GM23248 (cell line): ENCODE measurements around the gene MTMR2. TPM values are rescaled to one million over a fixed set of nuclear protein-coding genes. Genes with fewer than 3 reads are reported as not detected.

Source experiments
- DNase-seq: peaks from one replicate; pipeline ENCODE4 v3.0.0-alpha.2; 2015
- H2AFZ ChIP-seq: fragments of 200-600 bp; sonication (generic); 2 replicates; pipeline ENCODE4 v1.6.1; 2016; ENCODE audit warnings: antibody characterized with exemption
- H3F3A ChIP-seq: fragments of 200-600 bp; sonication (generic); 2 replicates; pipeline ENCODE4 v1.6.1; 2016; ENCODE audit warnings: mild to moderate bottlenecking, antibody characterized with exemption, mixed run types; ENCODE audit not compliant: insufficient read depth
- H3K27ac ChIP-seq: fragments of 200-600 bp; sonication (generic); 2 replicates; pipeline ENCODE4 v1.5.1; 2016; ENCODE audit warnings: mild to moderate bottlenecking
- H3K27me3 ChIP-seq: fragments of 200-600 bp; sonication (generic); replicated peaks from 2 replicates; pipeline ENCODE4 v1.6.1; 2016; ENCODE audit warnings: mild to moderate bottlenecking; ENCODE audit not compliant: insufficient read depth
- H3K36me3 ChIP-seq: fragments of 200-600 bp; sonication (generic); 2 replicates; pipeline ENCODE4 v1.6.1; 2016; ENCODE audit warnings: low read depth, mild to moderate bottlenecking
- H3K4me1 ChIP-seq: fragments of 200-600 bp; sonication (generic); 2 replicates; pipeline ENCODE4 v1.6.1; 2016; ENCODE audit warnings: mild to moderate bottlenecking; ENCODE audit not compliant: insufficient read depth
- H3K4me2 ChIP-seq: fragments of 200-600 bp; sonication (generic); one replicate; pipeline ENCODE4 v1.6.1; 2016; ENCODE audit warnings: mild to moderate bottlenecking; ENCODE audit not compliant: unreplicated experiment
- H3K4me3 ChIP-seq: fragments of 200-600 bp; sonication (generic); 2 replicates; pipeline ENCODE4 v1.5.1; 2016; ENCODE audit warnings: mild to moderate bottlenecking
- H3K79me2 ChIP-seq: fragments of 200-600 bp; sonication (generic); 2 replicates; pipeline ENCODE4 v1.6.1; 2016; ENCODE audit warnings: mild to moderate bottlenecking; ENCODE audit not compliant: insufficient read depth
- H3K9ac ChIP-seq: fragments of 200-600 bp; sonication (generic); 2 replicates; pipeline ENCODE4 v1.6.1; 2016; ENCODE audit warnings: mild to moderate bottlenecking
- H3K9me2 ChIP-seq: fragments of 200-600 bp; sonication (generic); 2 replicates; pipeline ENCODE4 v1.6.1; 2016; ENCODE audit warnings: mixed run types, mild to moderate bottlenecking, moderate library complexity; ENCODE audit not compliant: insufficient read depth
- H3K9me3 ChIP-seq: fragments of 200-600 bp; sonication (generic); one replicate; pipeline ENCODE4 v1.6.1; 2017; ENCODE audit warnings: low read depth
- H4K20me1 ChIP-seq: fragments of 200-600 bp; sonication (generic); 2 replicates; pipeline ENCODE4 v1.6.0; 2016; ENCODE audit not compliant: insufficient read depth
- EZH2 ChIP-seq: fragments of 200-600 bp; sonication (generic); IDR thresholded peaks from 2 replicates; pipeline ENCODE4 v1.6.1; 2018; ENCODE audit warnings: antibody characterized with exemption, mild to moderate bottlenecking; ENCODE audit not compliant: insufficient read depth, poor library complexity, severe bottlenecking
- EZH2phosphoT487 ChIP-seq: fragments of 200-600 bp; sonication (generic); IDR thresholded peaks from 2 replicates; pipeline ENCODE4 v1.6.1; 2018; ENCODE audit warnings: antibody characterized with exemption, moderate library complexity, mild to moderate bottlenecking, low read depth; ENCODE audit not compliant: insufficient read depth
- WGBS, 2 experiments: methylation state at CpG; one replicate each; pipeline ENCODE4 v1.1.6; 2015 to 2017; ENCODE audit warnings: low lambda C conversion rate in 2 of 2, low coverage in 1 of 2; ENCODE audit errors: missing lambda C conversion rate in 2 of 2; 5-methylcytosine and 5-hydroxymethylcytosine counted together
- in situ Hi-C: fragments of 300-500 bp; cut with MboI; formaldehyde crosslinking; loops from 2 replicates; pipeline ENCODE4 v1.15.0; 2020
- polyA plus RNA-seq: library from polyadenylated mRNA; unstranded; fragments of >200 nt; fragmentation: Nextera tagmentation; extraction: Ambion mirVana; gene quantifications from 2 replicates; pipeline ENCODE4 v1.2.1, GENCODE V29; 2016
- total RNA-seq: library from RNA; depleted of rRNA; stranded (reverse); fragments of >200 nt; shearing (Covaris generic); gene quantifications from 2 replicates; pipeline ENCODE4 v1.2.3, GENCODE V29; 2014

MTMR2 gene
- total and polyA plus RNA-seq, 2 experiments from 2014 or later: 32.4 to 42.1 TPM

- Histone ChIP-seq H4K20me1 (no peaks in the 10 kb centered on the region), H3K27me3 (no peaks in the 10 kb centered on the region), H3K4me2 (no peak overlapping the region), H3K36me3 (no peaks in the 10 kb centered on the region), H2AFZ (no peak overlapping the region), H3K4me3 (no peak overlapping the region), H3K9me2 (no peaks in the 10 kb centered on the region), H3K9me3 (no peaks in the 10 kb centered on the region), H3F3A (no peaks in the 10 kb centered on the region), H3K4me1 (no peaks in the 10 kb centered on the region), H3K9ac (no peak overlapping the region), H3K27ac (no peak overlapping the region), H3K79me2 (no peaks in the 10 kb centered on the region)
- TF ChIP-seq EZH2phosphoT487 (no peak), EZH2 (no peak)
- in situ Hi-C loops: no loop called here
- DNase-seq: no peak
These were observed 27.0 kb upstream of the MTMR2 start for GRCh38 chr11:95950905-95951304.

GRCh38 chr11:95948637-95949036 lies 24.7 kb upstream of the MTMR2 start:
- in situ Hi-C loops: no loop called here
- 85 to 93% methylated on average over 3 of the region's 3 CpGs for WGBS, 2 experiments

GRCh38 chr11:95944623-95945022 lies 20.7 kb upstream of the MTMR2 start:
- H3F3A ChIP-seq: no peaks in the 10 kb centered on the region
- no peaks in the 10 kb centered on the region for H3K36me3 ChIP-seq
- no peaks in the 10 kb centered on the region for H3K79me2 ChIP-seq
- H3K4me2 ChIP-seq: no peak overlapping the region
- no peaks in the 10 kb centered on the region for H3K27me3 ChIP-seq
- no peaks in the 10 kb centered on the region for H3K9me2 ChIP-seq
- no peaks in the 10 kb centered on the region for H3K9me3 ChIP-seq
- H3K4me1 ChIP-seq: no peaks in the 10 kb centered on the region
- no peak overlapping the region for H3K27ac ChIP-seq
- no peak overlapping the region for H3K9ac ChIP-seq
- DNase-seq: no peak
- no peak overlapping the region for H2AFZ ChIP-seq
- WGBS, 2 experiments: 20 to 25% methylated on average over 4 of the region's 4 CpGs
- H4K20me1 ChIP-seq: no peaks in the 10 kb centered on the region
- H3K4me3 ChIP-seq: no peak overlapping the region
- TF ChIP-seq EZH2 (no peak), EZH2phosphoT487 (no peak)
- in situ Hi-C loops: no loop called here

More at GRCh38 chr11:95948637-95949036, 24.7 kb upstream of the MTMR2 start:
- Histone ChIP-seq H3K27me3 (no peaks in the 10 kb centered on the region), H3K36me3 (no peaks in the 10 kb centered on the region), H4K20me1 (no peaks in the 10 kb centered on the region), H3F3A (no peaks in the 10 kb centered on the region), H3K4me1 (no peaks in the 10 kb centered on the region), H3K4me2 (no peak overlapping the region), H3K9me3 (no peaks in the 10 kb centered on the region), H3K9ac (no peak overlapping the region), H2AFZ (no peak overlapping the region), H3K79me2 (no peaks in the 10 kb centered on the region), H3K9me2 (no peaks in the 10 kb centered on the region), H3K27ac (no peak overlapping the region), H3K4me3 (no peak overlapping the region)
- DNase-seq: no peak
- TF ChIP-seq EZH2: no peak
- no peak for TF ChIP-seq EZH2phosphoT487

GRCh38 chr11:95943546-95943945 lies 19.6 kb upstream of the MTMR2 start:
- H3K9ac ChIP-seq: no peak overlapping the region
- H3K79me2 ChIP-seq: no peaks in the 10 kb centered on the region
- in situ Hi-C loops: no loop called here
- no peak overlapping the region for H3K4me2 ChIP-seq
- H3K27me3 ChIP-seq: no peaks in the 10 kb centered on the region
- H3K9me2 ChIP-seq: no peaks in the 10 kb centered on the region
- no peak overlapping the region for H2AFZ ChIP-seq
- no peak for TF ChIP-seq EZH2phosphoT487
- TF ChIP-seq EZH2: no peak
- 58 to 63% methylated on average over 1 of the region's 1 CpG for WGBS, 2 experiments
- H3K36me3 ChIP-seq: no peaks in the 10 kb centered on the region
- H3K4me1 ChIP-seq: no peaks in the 10 kb centered on the region
- no peaks in the 10 kb centered on the region for H4K20me1 ChIP-seq
- no peak for DNase-seq
- H3K27ac ChIP-seq: no peak overlapping the region
- H3K4me3 ChIP-seq: no peak overlapping the region
- H3K9me3 ChIP-seq: no peaks in the 10 kb centered on the region
- no peaks in the 10 kb centered on the region for H3F3A ChIP-seq

GRCh38 chr11:95939091-95939490 lies 15.2 kb upstream of the MTMR2 start:
- peak; percentile 19 for DNase-seq

More at GRCh38 chr11:95939091-95939490, 15.2 kb upstream of the MTMR2 start:
- in situ Hi-C loops: no loop called here
- no peak overlapping the region for H3K4me2 ChIP-seq
- H3K36me3 ChIP-seq: no peaks in the 10 kb centered on the region
- no peaks in the 10 kb centered on the region for H3K9me3 ChIP-seq
- no peak overlapping the region for H3K4me3 ChIP-seq
- H3K27me3 ChIP-seq: no peaks in the 10 kb centered on the region
- no peak overlapping the region for H3K9ac ChIP-seq
- H3K27ac ChIP-seq: no peak overlapping the region
- TF ChIP-seq EZH2phosphoT487: no peak
- TF ChIP-seq EZH2: no peak
- H3K4me1 ChIP-seq: no peaks in the 10 kb centered on the region
- no peaks in the 10 kb centered on the region for H3K79me2 ChIP-seq
- WGBS, 2 experiments: 80 to 83% methylated on average over 6 of the region's 6 CpGs
- H2AFZ ChIP-seq: no peak overlapping the region
- no peaks in the 10 kb centered on the region for H3F3A ChIP-seq
- no peaks in the 10 kb centered on the region for H3K9me2 ChIP-seq
- H4K20me1 ChIP-seq: no peaks in the 10 kb centered on the region
